Endodermal cell (in vitro differentiated cells): ENCODE measurements around the gene PPP1CA. TPM values are rescaled to one million over a fixed set of nuclear protein-coding genes. Genes with fewer than 3 reads are reported as not detected.
"Not testable (repeated sequence)": the region's sequence is repeated elsewhere in the genome, so short reads cannot be mapped to it uniquely, and the experiment has no call there.

Source experiments
- DNase-seq: peaks from one replicate; pipeline ENCODE4 v3.0.0-alpha.2; 2017
- H3K27ac ChIP-seq: 2 replicates; pipeline ENCODE4 v1.5.1; 2013; ENCODE audit warnings: mild to moderate bottlenecking, low read depth, low read length, moderate library complexity
- H3K27me3 ChIP-seq: 2 replicates; pipeline ENCODE4 v1.6.1; 2013; ENCODE audit warnings: mild to moderate bottlenecking, low read length, moderate library complexity; ENCODE audit not compliant: insufficient read depth, control insufficient read depth, poor library complexity, severe bottlenecking
- H3K36me3 ChIP-seq: 2 replicates; pipeline ENCODE4 v1.7.0; 2013; ENCODE audit warnings: mild to moderate bottlenecking, low read length, moderate library complexity; ENCODE audit not compliant: control insufficient read depth, insufficient read depth
- H3K4me1 ChIP-seq: one replicate; pipeline ENCODE4 v1.7.0; 2013; ENCODE audit warnings: low read length; ENCODE audit not compliant: control insufficient read depth, insufficient read depth
- H3K4me3 ChIP-seq: 2 replicates; pipeline ENCODE4 v1.5.1; 2013; ENCODE audit warnings: mild to moderate bottlenecking, low read length, moderate library complexity
- H3K9ac ChIP-seq: 2 replicates; pipeline ENCODE4 v1.6.1; 2013; ENCODE audit warnings: mild to moderate bottlenecking, low read length, moderate library complexity; ENCODE audit not compliant: poor library complexity, severe bottlenecking; ENCODE audit errors: extremely low read depth
- H3K9me3 ChIP-seq: 2 replicates; pipeline ENCODE4 v1.6.1; 2013; ENCODE audit warnings: mild to moderate bottlenecking, low read length, moderate library complexity; ENCODE audit not compliant: control insufficient read depth
- H3K27ac Mint-ChIP-seq: 2 replicates; pipeline ENCODE4 v1.8.0; 2020; ENCODE audit warnings: mixed read lengths
- H3K27me3 Mint-ChIP-seq: 2 replicates; pipeline ENCODE4 v1.8.0; 2021; ENCODE audit warnings: mild to moderate bottlenecking, mixed read lengths; ENCODE audit not compliant: insufficient read depth
- H3K36me3 Mint-ChIP-seq: 2 replicates; pipeline ENCODE4 v1.8.0; 2020; ENCODE audit warnings: low read depth, mixed read lengths
- H3K4me1 Mint-ChIP-seq: 2 replicates; pipeline ENCODE4 v1.8.0; 2020; ENCODE audit warnings: mixed read lengths
- H3K4me3 Mint-ChIP-seq: 2 replicates; pipeline ENCODE4 v1.8.0; 2020; ENCODE audit warnings: mild to moderate bottlenecking, moderate library complexity, mixed read lengths
- H3K9me3 Mint-ChIP-seq: 2 replicates; pipeline ENCODE4 v1.8.0; 2020; ENCODE audit warnings: mild to moderate bottlenecking, mixed read lengths
- CTCF ChIP-seq: fragments of 200-600 bp; sonication (generic); conservative IDR thresholded peaks from 2 replicates; pipeline ENCODE4 v1.5.0; 2021; ENCODE audit warnings: antibody characterized with exemption, mild to moderate bottlenecking
- WGBS, 2 experiments: methylation state at CpG; one replicate each; pipeline versions ENCODE4 v1.1.5 to v1.1.7; 2013; ENCODE audit warnings: missing lambda C conversion rate in 2 of 2, mixed read lengths in 1 of 2; ENCODE audit not compliant: insufficient coverage in 1 of 2, insufficient read length in 1 of 2; 5-methylcytosine and 5-hydroxymethylcytosine counted together
- total RNA-seq, 2 donors: library from RNA; stranded (reverse); fragmentation: NEBNext Ultra II Directional in 1 of 2; extraction: Animal tissue kit (Norgen Biotek cat#: 25700) in 1 of 2; gene quantifications; 2 replicates in 1 of 2; 3 replicates in 1 of 2; pipeline ENCODE4 v1.2.1, GENCODE V29; 2021

The PPP1CA gene
- total RNA-seq, 2 donors from 2014 or later = 182 to 212 TPM

GRCh38 chr11:67428052-67429001 lies 26.7 kb upstream of the PPP1CA start, which contains the start of gene RPS6KB2:
TSS of gene RPS6KB2 (plus strand) at chr11:67428494. CDS start at chr11:67428546, 52 bp downstream.
- 0 to 5% methylated on average over 27 to 68 of the region's 68 CpGs for WGBS, 2 experiments
- TF ChIP-seq CTCF = no peak
- peaks cover 26% of the 10 kb centered on the region for H3K36me3 ChIP-seq
- H3K36me3 Mint-ChIP-seq = peaks cover 18% of the 10 kb centered on the region
- peaks cover 3% of the 10 kb centered on the region for H3K4me1 Mint-ChIP-seq
- no peaks in the 10 kb centered on the region for H3K9me3 Mint-ChIP-seq
- H3K27me3 Mint-ChIP-seq = no peaks in the 10 kb centered on the region
- H3K9me3 ChIP-seq = no peaks in the 10 kb centered on the region
- no peak within 1 kb of the TSS for H3K27ac ChIP-seq
- peak; percentile 100 for DNase-seq
- no peaks in the 10 kb centered on the region for H3K27me3 ChIP-seq
- peak within 1 kb of the TSS; percentile 83 for H3K4me3 Mint-ChIP-seq
- H3K4me3 ChIP-seq = peak within 1 kb of the TSS; percentile 99
- H3K4me1 ChIP-seq = peaks cover 3% of the 10 kb centered on the region
- peak within 1 kb of the TSS; percentile 90 for H3K27ac Mint-ChIP-seq
- H3K9ac ChIP-seq = peak within 1 kb of the TSS; percentile 95

GRCh38 chr11:67427364-67427859 lies 25.8 kb upstream of the PPP1CA start:
- H3K4me1 ChIP-seq, H3K9me3 ChIP-seq, H3K9me3 Mint-ChIP-seq, H3K9ac ChIP-seq, H3K27me3 ChIP-seq, H3K27ac ChIP-seq, H3K4me1 Mint-ChIP-seq, H3K27me3 Mint-ChIP-seq, DNase-seq: not testable (repeated sequence)
- Mint-ChIP-seq H3K36me3 (peaks cover 12% of the 10 kb centered on the region), H3K4me3 (peak overlapping the region; percentile 83), H3K27ac (peak overlapping the region; percentile 72)
- H3K36me3 ChIP-seq = peaks cover 21% of the 10 kb centered on the region
- peak overlapping the region; percentile 99 for H3K4me3 ChIP-seq
- 92 to 95% methylated on average over 17 to 19 of the region's 19 CpGs for WGBS, 2 experiments

- WGBS, 2 experiments = 93 to 94% methylated on average over 26 to 34 of the region's 34 CpGs
- peaks cover 5% of the 10 kb centered on the region for H3K27me3 ChIP-seq
- peaks cover 3% of the 10 kb centered on the region for H3K4me1 Mint-ChIP-seq
- no peak for DNase-seq
- H3K4me3 ChIP-seq = no peak overlapping the region
- no peak overlapping the region for H3K4me3 Mint-ChIP-seq
- H3K27me3 Mint-ChIP-seq = peaks cover 3% of the 10 kb centered on the region
- H3K4me1 ChIP-seq = peaks cover 3% of the 10 kb centered on the region
- H3K27ac Mint-ChIP-seq = no peak overlapping the region
- H3K27ac ChIP-seq = no peak overlapping the region
- no peaks in the 10 kb centered on the region for H3K9me3 Mint-ChIP-seq
- no peaks in the 10 kb centered on the region for H3K36me3 ChIP-seq
- H3K9ac ChIP-seq = no peak overlapping the region
- no peaks in the 10 kb centered on the region for H3K36me3 Mint-ChIP-seq
- TF ChIP-seq CTCF = no peak
- no peaks in the 10 kb centered on the region for H3K9me3 ChIP-seq
Measured at GRCh38 chr11:67423891-67424613, 22.4 kb upstream of the PPP1CA start.
